Neural progenitor cell (in vitro differentiated cells): ENCODE data around the gene EFTUD2. TPM values are rescaled to one million over a fixed set of nuclear protein-coding genes. Genes with fewer than 3 reads are reported as not detected.

Experiments used
- DNase-seq: peaks from one replicate; pipeline ENCODE4 v3.0.0-alpha.2; 2016; ENCODE audit warnings: low spot score
- H2AFZ ChIP-seq: fragments of 200-600 bp; sonication (generic); replicated peaks from 2 replicates; pipeline ENCODE4 v1.6.1; 2016; ENCODE audit warnings: antibody characterized with exemption
- H3F3A ChIP-seq: fragments of 200-600 bp; sonication (generic); 2 replicates; pipeline ENCODE4 v1.6.1; 2016; ENCODE audit warnings: antibody characterized with exemption, low read depth
- H3K27ac ChIP-seq: fragments of 200-600 bp; sonication (generic); 2 replicates; pipeline ENCODE4 v1.5.1; 2016; ENCODE audit warnings: mild to moderate bottlenecking
- H3K27me3 ChIP-seq: fragments of 200-600 bp; sonication (generic); 2 replicates; pipeline ENCODE4 v1.6.1; 2016; ENCODE audit warnings: mild to moderate bottlenecking, moderate library complexity
- H3K36me3 ChIP-seq: fragments of 200-600 bp; sonication (generic); 2 replicates; pipeline ENCODE4 v1.5.1; 2016
- H3K4me1 ChIP-seq: fragments of 200-600 bp; sonication (generic); 2 replicates; pipeline ENCODE4 v1.6.1; 2016; ENCODE audit warnings: mixed run types
- H3K4me2 ChIP-seq: fragments of 200-600 bp; sonication (generic); 2 replicates; pipeline ENCODE4 v1.6.1; 2016
- H3K4me3 ChIP-seq: fragments of 200-600 bp; sonication (generic); 2 replicates; pipeline ENCODE4 v1.5.1; 2016
- H3K79me2 ChIP-seq: fragments of 200-600 bp; sonication (generic); 2 replicates; pipeline ENCODE4 v1.6.1; 2016; ENCODE audit warnings: low read depth
- H3K9ac ChIP-seq: fragments of 200-600 bp; sonication (generic); 2 replicates; pipeline ENCODE4 v1.6.1; 2016
- H3K9me3 ChIP-seq: fragments of 200-600 bp; sonication (generic); 2 replicates; pipeline ENCODE4 v1.5.1; 2016; ENCODE audit warnings: low read depth
- H4K20me1 ChIP-seq: fragments of 200-600 bp; sonication (generic); 2 replicates; pipeline ENCODE4 v1.6.1; 2016; ENCODE audit warnings: low read depth
- H3K27ac Mint-ChIP-seq: 3 replicates; pipeline ENCODE4 v1.8.0; 2021; ENCODE audit warnings: mixed read lengths
- H3K27me3 Mint-ChIP-seq: 2 replicates; pipeline ENCODE4 v1.8.0; 2022; ENCODE audit warnings: low read depth, mild to moderate bottlenecking, inconsistent platforms, moderate library complexity, mixed read lengths; ENCODE audit not compliant: insufficient read depth
- H3K36me3 Mint-ChIP-seq: 3 replicates; pipeline ENCODE4 v1.8.0; 2021; ENCODE audit warnings: mixed read lengths
- H3K4me1 Mint-ChIP-seq: 3 replicates; pipeline ENCODE4 v1.8.0; 2021; ENCODE audit warnings: mixed read lengths
- H3K4me3 Mint-ChIP-seq: 3 replicates; pipeline ENCODE4 v1.8.0; 2021; ENCODE audit warnings: mild to moderate bottlenecking, moderate library complexity, mixed read lengths
- H3K9me3 Mint-ChIP-seq: 3 replicates; pipeline ENCODE4 v1.8.0; 2020; ENCODE audit warnings: mixed read lengths
- CTCF ChIP-seq: fragments of 200-600 bp; sonication (generic); IDR thresholded peaks from 2 replicates; pipeline ENCODE4 v1.5.1; 2017; ENCODE audit warnings: antibody characterized with exemption, mild to moderate bottlenecking
- EZH2 ChIP-seq: fragments of 200-600 bp; sonication (generic); IDR thresholded peaks from 2 replicates; pipeline ENCODE4 v1.6.1; 2017; ENCODE audit warnings: antibody characterized with exemption, mild to moderate bottlenecking, moderate library complexity
- EZH2phosphoT487 ChIP-seq: fragments of 200-600 bp; sonication (generic); IDR thresholded peaks from 2 replicates; pipeline ENCODE4 v1.6.1; 2017; ENCODE audit warnings: antibody characterized with exemption
- total RNA-seq: library from RNA; depleted of rRNA; stranded (reverse); fragments of >200 nt; gene quantifications from 2 replicates; pipeline ENCODE4 v1.2.3, GENCODE V29; 2015; ENCODE audit warnings: low replicate concordance

The EFTUD2 gene
- total RNA-seq, 1 donor from 2014 or later = 185 TPM

- no peak overlapping the region for H3K27ac ChIP-seq
- Mint-ChIP-seq H3K27me3 (peaks cover 4% of the 10 kb centered on the region), H3K9me3 (no peaks in the 10 kb centered on the region), H3K4me1 (no peaks in the 10 kb centered on the region), H3K4me3 (no peak overlapping the region), H3K36me3 (peaks cover 20% of the 10 kb centered on the region), H3K27ac (no peak overlapping the region)
- peaks cover 22% of the 10 kb centered on the region for H3K79me2 ChIP-seq
- peaks cover 17% of the 10 kb centered on the region for H4K20me1 ChIP-seq
- no peaks in the 10 kb centered on the region for H3F3A ChIP-seq
- H2AFZ ChIP-seq = no peak overlapping the region
- H3K4me3 ChIP-seq = no peak overlapping the region
- no peak for DNase-seq
- H3K27me3 ChIP-seq = no peaks in the 10 kb centered on the region
- H3K36me3 ChIP-seq = peaks cover 6% of the 10 kb centered on the region
- no peak for TF ChIP-seq EZH2phosphoT487
- TF ChIP-seq CTCF = no peak
- TF ChIP-seq EZH2 = no peak
- H3K4me2 ChIP-seq = no peak overlapping the region
- no peak overlapping the region for H3K9ac ChIP-seq
- no peaks in the 10 kb centered on the region for H3K4me1 ChIP-seq
- H3K9me3 ChIP-seq = no peaks in the 10 kb centered on the region
These were observed 14.3 kb downstream of the EFTUD2 start for GRCh38 chr17:44884941-44885340.

GRCh38 chr17:44881145-44881544 lies 18.1 kb downstream of the EFTUD2 start:
- Histone ChIP-seq H3F3A (peaks cover 7% of the 10 kb centered on the region), H3K4me1 (no peaks in the 10 kb centered on the region), H3K4me2 (no peak overlapping the region), H3K36me3 (peaks cover 11% of the 10 kb centered on the region), H3K27me3 (no peaks in the 10 kb centered on the region), H3K79me2 (no peaks in the 10 kb centered on the region), H3K9ac (no peak overlapping the region), H3K27ac (no peak overlapping the region), H3K4me3 (no peak overlapping the region), H3K9me3 (no peaks in the 10 kb centered on the region), H2AFZ (no peak overlapping the region), H4K20me1 (no peaks in the 10 kb centered on the region)
- no peak for DNase-seq
- Mint-ChIP-seq H3K9me3 (no peaks in the 10 kb centered on the region), H3K27me3 (peaks cover 4% of the 10 kb centered on the region), H3K4me3 (no peak overlapping the region), H3K4me1 (no peaks in the 10 kb centered on the region), H3K36me3 (peaks cover 25% of the 10 kb centered on the region), H3K27ac (no peak overlapping the region)
- no peak for TF ChIP-seq EZH2
- TF ChIP-seq EZH2phosphoT487 = no peak
- TF ChIP-seq CTCF = no peak

- H3K36me3 ChIP-seq = peaks cover 9% of the 10 kb centered on the region
- no peak overlapping the region for H3K9ac ChIP-seq
- H3K36me3 Mint-ChIP-seq = peaks cover 23% of the 10 kb centered on the region
These were observed 19.2 kb downstream of the EFTUD2 start for GRCh38 chr17:44880062-44880461.

More at GRCh38 chr17:44880062-44880461, 19.2 kb downstream of the EFTUD2 start:
- no peaks in the 10 kb centered on the region for H3K9me3 Mint-ChIP-seq
- no peak overlapping the region for H3K4me3 Mint-ChIP-seq
- Histone ChIP-seq H3F3A (peaks cover 7% of the 10 kb centered on the region), H3K4me3 (no peak overlapping the region), H3K9me3 (no peaks in the 10 kb centered on the region), H3K27ac (no peak overlapping the region), H4K20me1 (no peaks in the 10 kb centered on the region), H3K4me2 (no peak overlapping the region), H2AFZ (no peak overlapping the region), H3K27me3 (no peaks in the 10 kb centered on the region), H3K4me1 (no peaks in the 10 kb centered on the region), H3K79me2 (no peaks in the 10 kb centered on the region)
- DNase-seq = no peak
- TF ChIP-seq EZH2phosphoT487 = no peak
- TF ChIP-seq EZH2 = no peak
- TF ChIP-seq CTCF = no peak
- H3K27me3 Mint-ChIP-seq = peaks cover 4% of the 10 kb centered on the region
- H3K4me1 Mint-ChIP-seq = no peaks in the 10 kb centered on the region
- H3K27ac Mint-ChIP-seq = no peak overlapping the region
